GM21786 (cell line): ENCODE results near the gene ZNF496.
"Not testable (repeated sequence)": the region's sequence is repeated elsewhere in the genome, so short reads cannot be mapped to it uniquely, and the experiment has no call there.

Experiments used
- ATAC-seq: cut with Tn5 transposase; IDR thresholded peaks from one replicate; pipeline ENCODE4 v1.9.1; 2021; ENCODE audit not compliant: unreplicated experiment

The ZNF496 gene

GRCh38 chr1:247360116-247360898, 28.6 kb upstream of the ZNF496 start:
- no peak for ATAC-seq

- ATAC-seq, result no peak
Measured at GRCh38 chr1:247359559-247359958, 27.9 kb upstream of the ZNF496 start.

GRCh38 chr1:247358920-247359319, 27.3 kb upstream of the ZNF496 start:
- no peak for ATAC-seq

GRCh38 chr1:247357781-247358211, 26.1 kb upstream of the ZNF496 start:
- ATAC-seq, result peak; percentile 94

- no peak for ATAC-seq
Measured at GRCh38 chr1:247357052-247357780, 25.5 kb upstream of the ZNF496 start.

- not testable (repeated sequence) for ATAC-seq
Measured at GRCh38 chr1:247355160-247355559, 23.5 kb upstream of the ZNF496 start.

GRCh38 chr1:247352175-247352574, 20.5 kb upstream of the ZNF496 start:
- ATAC-seq, result no peak

GRCh38 chr1:247350587-247350986, 18.9 kb upstream of the ZNF496 start:
- no peak for ATAC-seq

- no peak for ATAC-seq
Measured at GRCh38 chr1:247347477-247348222, 16.0 kb upstream of the ZNF496 start.

GRCh38 chr1:247345881-247346280, 14.2 kb upstream of the ZNF496 start:
- ATAC-seq, result no peak

- ATAC-seq, result no peak
Measured at GRCh38 chr1:247343801-247344200, 12.1 kb upstream of the ZNF496 start.

- ATAC-seq, result no peak
Measured at GRCh38 chr1:247338723-247339275, 7.1 kb upstream of the ZNF496 start.

- ATAC-seq, result no peak
Measured at GRCh38 chr1:247337961-247338360, 6.3 kb upstream of the ZNF496 start.

GRCh38 chr1:247337250-247337746, 5.6 kb upstream of the ZNF496 start:
- no peak for ATAC-seq

- ATAC-seq, result no peak
Measured at GRCh38 chr1:247336390-247336789, 4.7 kb upstream of the ZNF496 start.

- ATAC-seq, result no peak
Measured at GRCh38 chr1:247335882-247336281, 4.2 kb upstream of the ZNF496 start.

GRCh38 chr1:247334378-247335133, 2.9 kb upstream of the ZNF496 start:
- no peak for ATAC-seq

- ATAC-seq, result no peak
Measured at GRCh38 chr1:247332623-247333361, 1.1 kb upstream of the ZNF496 start.

- peak; percentile 39 for ATAC-seq
Measured at GRCh38 chr1:247332215-247332622, 552 bp upstream of the ZNF496 start.

GRCh38 chr1:247331172-247331524, 519 bp downstream of the ZNF496 start:
- ATAC-seq, result peak; percentile 52
